Neural progenitor cell (in vitro differentiated cells): ENCODE measurements around the gene C11orf54. TPM values are rescaled to one million over a fixed set of nuclear protein-coding genes. Genes with fewer than 3 reads are reported as not detected.

Source experiments
- DNase-seq: peaks from one replicate; pipeline ENCODE4 v3.0.0-alpha.2; 2016; ENCODE audit warnings: low spot score
- H2AFZ ChIP-seq: fragments of 200-600 bp; sonication (generic); replicated peaks from 2 replicates; pipeline ENCODE4 v1.6.1; 2016; ENCODE audit warnings: antibody characterized with exemption
- H3F3A ChIP-seq: fragments of 200-600 bp; sonication (generic); 2 replicates; pipeline ENCODE4 v1.6.1; 2016; ENCODE audit warnings: antibody characterized with exemption, low read depth
- H3K27ac ChIP-seq: fragments of 200-600 bp; sonication (generic); 2 replicates; pipeline ENCODE4 v1.5.1; 2016; ENCODE audit warnings: mild to moderate bottlenecking
- H3K27me3 ChIP-seq: fragments of 200-600 bp; sonication (generic); 2 replicates; pipeline ENCODE4 v1.6.1; 2016; ENCODE audit warnings: mild to moderate bottlenecking, moderate library complexity
- H3K36me3 ChIP-seq: fragments of 200-600 bp; sonication (generic); 2 replicates; pipeline ENCODE4 v1.5.1; 2016
- H3K4me1 ChIP-seq: fragments of 200-600 bp; sonication (generic); 2 replicates; pipeline ENCODE4 v1.6.1; 2016; ENCODE audit warnings: mixed run types
- H3K4me2 ChIP-seq: fragments of 200-600 bp; sonication (generic); 2 replicates; pipeline ENCODE4 v1.6.1; 2016
- H3K4me3 ChIP-seq: fragments of 200-600 bp; sonication (generic); 2 replicates; pipeline ENCODE4 v1.5.1; 2016
- H3K79me2 ChIP-seq: fragments of 200-600 bp; sonication (generic); 2 replicates; pipeline ENCODE4 v1.6.1; 2016; ENCODE audit warnings: low read depth
- H3K9ac ChIP-seq: fragments of 200-600 bp; sonication (generic); 2 replicates; pipeline ENCODE4 v1.6.1; 2016
- H3K9me3 ChIP-seq: fragments of 200-600 bp; sonication (generic); 2 replicates; pipeline ENCODE4 v1.5.1; 2016; ENCODE audit warnings: low read depth
- H4K20me1 ChIP-seq: fragments of 200-600 bp; sonication (generic); 2 replicates; pipeline ENCODE4 v1.6.1; 2016; ENCODE audit warnings: low read depth
- H3K27ac Mint-ChIP-seq: 3 replicates; pipeline ENCODE4 v1.8.0; 2021; ENCODE audit warnings: mixed read lengths
- H3K27me3 Mint-ChIP-seq: 2 replicates; pipeline ENCODE4 v1.8.0; 2022; ENCODE audit warnings: low read depth, mild to moderate bottlenecking, inconsistent platforms, moderate library complexity, mixed read lengths; ENCODE audit not compliant: insufficient read depth
- H3K36me3 Mint-ChIP-seq: 3 replicates; pipeline ENCODE4 v1.8.0; 2021; ENCODE audit warnings: mixed read lengths
- H3K4me1 Mint-ChIP-seq: 3 replicates; pipeline ENCODE4 v1.8.0; 2021; ENCODE audit warnings: mixed read lengths
- H3K4me3 Mint-ChIP-seq: 3 replicates; pipeline ENCODE4 v1.8.0; 2021; ENCODE audit warnings: mild to moderate bottlenecking, moderate library complexity, mixed read lengths
- H3K9me3 Mint-ChIP-seq: 3 replicates; pipeline ENCODE4 v1.8.0; 2020; ENCODE audit warnings: mixed read lengths
- CTCF ChIP-seq: fragments of 200-600 bp; sonication (generic); IDR thresholded peaks from 2 replicates; pipeline ENCODE4 v1.5.1; 2017; ENCODE audit warnings: antibody characterized with exemption, mild to moderate bottlenecking
- EZH2 ChIP-seq: fragments of 200-600 bp; sonication (generic); IDR thresholded peaks from 2 replicates; pipeline ENCODE4 v1.6.1; 2017; ENCODE audit warnings: antibody characterized with exemption, mild to moderate bottlenecking, moderate library complexity
- EZH2phosphoT487 ChIP-seq: fragments of 200-600 bp; sonication (generic); IDR thresholded peaks from 2 replicates; pipeline ENCODE4 v1.6.1; 2017; ENCODE audit warnings: antibody characterized with exemption
- total RNA-seq: library from RNA; depleted of rRNA; stranded (reverse); fragments of >200 nt; gene quantifications from 2 replicates; pipeline ENCODE4 v1.2.3, GENCODE V29; 2015; ENCODE audit warnings: low replicate concordance

C11orf54 gene
- total RNA-seq, 1 donor from 2014 or later, result 44.3 TPM

- Mint-ChIP-seq H3K9me3 (no peaks in the 10 kb centered on the region), H3K4me1 (no peaks in the 10 kb centered on the region), H3K36me3 (peaks cover 44% of the 10 kb centered on the region), H3K27me3 (no peaks in the 10 kb centered on the region), H3K4me3 (no peak overlapping the region), H3K27ac (no peak overlapping the region)
- Histone ChIP-seq H4K20me1 (peaks cover 30% of the 10 kb centered on the region), H3K9me3 (no peaks in the 10 kb centered on the region), H3K27me3 (no peaks in the 10 kb centered on the region), H3K36me3 (peaks cover 55% of the 10 kb centered on the region), H3K4me2 (no peak overlapping the region), H3K4me3 (no peak overlapping the region), H3K4me1 (no peaks in the 10 kb centered on the region), H3K9ac (no peak overlapping the region), H2AFZ (no peak overlapping the region), H3K27ac (no peak overlapping the region), H3F3A (no peaks in the 10 kb centered on the region), H3K79me2 (peaks cover 77% of the 10 kb centered on the region)
- TF ChIP-seq EZH2 (no peak), EZH2phosphoT487 (no peak), CTCF (no peak)
- DNase-seq, result no peak
These were observed 55.2 kb downstream of the C11orf54 start for GRCh38 chr11:93796441-93797231.

GRCh38 chr11:93801366-93801765 is 59.9 kb downstream of the C11orf54 start:
- H3K4me3 ChIP-seq, result no peak overlapping the region
- H3F3A ChIP-seq, result no peaks in the 10 kb centered on the region
- H3K9me3 ChIP-seq, result no peaks in the 10 kb centered on the region
- H3K27ac Mint-ChIP-seq, result no peak overlapping the region
- no peaks in the 10 kb centered on the region for H3K4me1 ChIP-seq
- no peaks in the 10 kb centered on the region for H3K27me3 Mint-ChIP-seq
- H3K27ac ChIP-seq, result no peak overlapping the region
- H3K36me3 ChIP-seq, result peaks cover 56% of the 10 kb centered on the region
- no peak overlapping the region for H2AFZ ChIP-seq
- TF ChIP-seq EZH2phosphoT487 (no peak), CTCF (no peak)
- H3K4me3 Mint-ChIP-seq, result no peak overlapping the region
- H3K4me2 ChIP-seq, result no peak overlapping the region
- no peaks in the 10 kb centered on the region for H3K27me3 ChIP-seq
- no peak for DNase-seq
- peaks cover 85% of the 10 kb centered on the region for H3K79me2 ChIP-seq
- H3K36me3 Mint-ChIP-seq, result peaks cover 48% of the 10 kb centered on the region
- peaks cover 28% of the 10 kb centered on the region for H4K20me1 ChIP-seq
- no peaks in the 10 kb centered on the region for H3K9me3 Mint-ChIP-seq
- H3K4me1 Mint-ChIP-seq, result no peaks in the 10 kb centered on the region
- H3K9ac ChIP-seq, result no peak overlapping the region

- no peaks in the 10 kb centered on the region for H3K4me1 ChIP-seq
- H3K27me3 ChIP-seq, result no peaks in the 10 kb centered on the region
- no peak for TF ChIP-seq EZH2phosphoT487
- no peak for TF ChIP-seq CTCF
- TF ChIP-seq EZH2, result no peak
- peaks cover 52% of the 10 kb centered on the region for H3K36me3 Mint-ChIP-seq
- H3F3A ChIP-seq, result peaks cover 2% of the 10 kb centered on the region
- H3K4me1 Mint-ChIP-seq, result no peaks in the 10 kb centered on the region
- H4K20me1 ChIP-seq, result peaks cover 34% of the 10 kb centered on the region
- no peak overlapping the region for H3K4me3 ChIP-seq
- H3K79me2 ChIP-seq, result peaks cover 66% of the 10 kb centered on the region
- H3K9me3 ChIP-seq, result no peaks in the 10 kb centered on the region
- no peak overlapping the region for H3K27ac Mint-ChIP-seq
- H3K4me3 Mint-ChIP-seq, result no peak overlapping the region
- no peak overlapping the region for H3K9ac ChIP-seq
- H2AFZ ChIP-seq, result no peak overlapping the region
- no peaks in the 10 kb centered on the region for H3K9me3 Mint-ChIP-seq
- no peak overlapping the region for H3K27ac ChIP-seq
- H3K27me3 Mint-ChIP-seq, result no peaks in the 10 kb centered on the region
- H3K36me3 ChIP-seq, result peaks cover 52% of the 10 kb centered on the region
- no peak for DNase-seq
- H3K4me2 ChIP-seq, result no peak overlapping the region
These were observed 63.4 kb downstream of the C11orf54 start for GRCh38 chr11:93804879-93805278.
